GM21367 (cell line): ENCODE measurements around the gene FOXM1.

Experiments used
- ATAC-seq: cut with Tn5 transposase; IDR thresholded peaks from one replicate; pipeline ENCODE4 v1.9.1; 2021; ENCODE audit not compliant: unreplicated experiment

FOXM1 gene

DNA sequence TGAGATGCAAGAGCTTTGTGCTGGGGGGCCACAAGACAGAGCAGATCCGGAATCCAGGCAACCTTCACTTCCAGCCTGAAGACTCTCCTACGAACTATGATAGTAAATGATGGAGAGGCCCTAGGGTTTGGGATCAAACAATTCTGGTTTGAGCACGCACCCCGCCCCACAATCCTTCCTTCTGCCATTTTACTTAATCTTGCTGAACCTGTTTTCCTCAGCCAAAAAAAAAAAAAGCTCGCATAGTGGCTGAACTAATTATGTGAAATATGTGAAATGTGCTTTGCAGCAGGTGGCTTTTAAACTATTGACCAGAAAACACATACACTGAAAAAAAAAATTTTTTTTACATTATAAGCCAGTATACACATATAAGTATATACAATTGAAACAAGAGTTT lies 65.2 kb downstream of the FOXM1 start:
- ATAC-seq, result no peak
